ENCODE measurements around the gene GASK1A. TPM values are rescaled to one million over a fixed set of nuclear protein-coding genes. Genes with fewer than 3 reads are reported as not detected.

GASK1A gene
- total RNA-seq, 4 donors from 2014 or later, result 1.4 to 10.1 (median 2.4) TPM

DNA sequence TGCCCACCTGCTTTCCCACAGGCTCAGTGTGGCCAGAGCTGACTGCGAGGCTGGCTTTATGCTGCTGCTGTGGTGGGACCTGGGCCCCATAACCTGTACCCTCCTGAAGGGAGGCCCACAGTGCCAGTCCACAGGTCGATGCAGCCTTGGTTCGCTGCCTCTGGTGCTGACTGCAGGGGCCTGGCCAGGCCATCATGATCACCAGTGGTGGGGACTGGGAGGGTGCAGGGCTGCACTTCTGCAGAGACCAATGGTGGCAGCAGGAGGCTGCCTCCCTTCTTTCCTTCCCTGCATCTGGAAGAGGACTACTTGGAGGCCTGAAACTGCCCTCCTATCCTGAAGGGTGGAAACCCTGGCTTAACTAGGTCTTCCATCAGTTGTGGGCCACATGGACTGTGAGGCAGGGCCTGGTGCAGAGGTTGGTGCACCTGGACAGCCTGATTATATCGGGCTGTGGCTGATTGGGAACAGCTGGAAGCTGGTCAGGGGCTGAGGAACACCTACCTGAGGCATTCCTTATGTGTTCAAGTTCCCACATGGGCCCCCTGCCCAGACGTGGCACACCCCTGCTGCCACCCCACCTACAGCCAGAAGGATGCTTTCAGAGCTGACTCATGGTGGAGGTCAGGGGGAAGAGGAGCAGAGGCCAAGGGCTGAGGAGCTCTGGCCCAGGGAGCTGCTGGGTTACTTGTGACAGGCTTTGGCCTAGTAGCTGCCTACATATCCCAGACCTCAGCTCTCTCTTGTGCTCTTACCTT, 97.0 kb downstream of the GASK1A start:
- H3K9me3 ChIP-seq, result no peaks in the 10 kb centered on the region
- intact Hi-C loops (cut with DNase I), result no loop called here
- no peak overlapping the region for H3K27ac ChIP-seq
- peaks cover 0 to 25% (median 13%) of the 10 kb centered on the region in 3 donors for H3K36me3 ChIP-seq
- DNase-seq, result no peak
- no peaks in the 10 kb centered on the region for H3K4me1 ChIP-seq
- H3K27me3 ChIP-seq, result no peaks in the 10 kb centered on the region
- TF ChIP-seq, protein P1, sequence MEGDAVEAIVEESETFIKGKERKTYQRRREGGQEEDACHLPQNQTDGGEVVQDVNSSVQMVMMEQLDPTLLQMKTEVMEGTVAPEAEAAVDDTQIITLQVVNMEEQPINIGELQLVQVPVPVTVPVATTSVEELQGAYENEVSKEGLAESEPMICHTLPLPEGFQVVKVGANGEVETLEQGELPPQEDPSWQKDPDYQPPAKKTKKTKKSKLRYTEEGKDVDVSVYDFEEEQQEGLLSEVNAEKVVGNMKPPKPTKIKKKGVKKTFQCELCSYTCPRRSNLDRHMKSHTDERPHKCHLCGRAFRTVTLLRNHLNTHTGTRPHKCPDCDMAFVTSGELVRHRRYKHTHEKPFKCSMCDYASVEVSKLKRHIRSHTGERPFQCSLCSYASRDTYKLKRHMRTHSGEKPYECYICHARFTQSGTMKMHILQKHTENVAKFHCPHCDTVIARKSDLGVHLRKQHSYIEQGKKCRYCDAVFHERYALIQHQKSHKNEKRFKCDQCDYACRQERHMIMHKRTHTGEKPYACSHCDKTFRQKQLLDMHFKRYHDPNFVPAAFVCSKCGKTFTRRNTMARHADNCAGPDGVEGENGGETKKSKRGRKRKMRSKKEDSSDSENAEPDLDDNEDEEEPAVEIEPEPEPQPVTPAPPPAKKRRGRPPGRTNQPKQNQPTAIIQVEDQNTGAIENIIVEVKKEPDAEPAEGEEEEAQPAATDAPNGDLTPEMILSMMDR (IDR thresholded peaks at IDR 0.05), result no peak
- TF ChIP-seq POLR2A (IDR thresholded peaks at IDR 0.05), result no peak
- no peak overlapping the region for H3K4me3 ChIP-seq
- 69 to 76% methylated on average over 2 to 3 of the region's 5 CpGs for WGBS, 2 donors

DNA sequence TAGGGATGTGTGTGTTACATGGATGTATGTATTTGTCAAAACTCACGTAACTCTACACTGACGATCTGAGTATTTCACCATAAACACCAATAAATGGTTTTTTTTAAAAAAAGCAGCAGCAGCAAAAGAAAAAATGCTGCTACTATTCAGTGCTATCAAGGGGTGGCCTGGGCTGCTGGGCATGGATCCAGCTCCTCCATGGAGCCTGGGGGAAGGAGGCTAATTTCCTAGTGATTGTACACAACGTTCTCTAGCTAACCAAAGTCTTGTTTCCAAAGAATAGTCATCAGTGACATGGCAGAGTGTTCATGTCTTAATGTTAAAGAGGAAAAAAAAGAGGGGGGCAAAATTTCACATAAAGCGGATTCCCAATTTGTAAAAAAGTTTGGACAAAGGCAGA, 97.7 kb downstream of the GASK1A start:
- Histone ChIP-seq H3K9me3 (no peaks in the 10 kb centered on the region), H3K36me3 (peaks cover 0 to 30% (median 13%) of the 10 kb centered on the region in 3 donors), H3K27me3 (no peaks in the 10 kb centered on the region), H3K4me1 (no peaks in the 10 kb centered on the region), H3K4me3 (no peak overlapping the region), H3K27ac (no peak overlapping the region)
- intact Hi-C loops (cut with DNase I), result no loop called here
- DNase-seq, result no peak
- TF ChIP-seq, protein P1 (IDR thresholded peaks at IDR 0.05), result no peak
- no peak for TF ChIP-seq POLR2A (IDR thresholded peaks at IDR 0.05)
- 76 to 82% methylated on average over 4 of the region's 4 CpGs for WGBS, 2 donors

DNA sequence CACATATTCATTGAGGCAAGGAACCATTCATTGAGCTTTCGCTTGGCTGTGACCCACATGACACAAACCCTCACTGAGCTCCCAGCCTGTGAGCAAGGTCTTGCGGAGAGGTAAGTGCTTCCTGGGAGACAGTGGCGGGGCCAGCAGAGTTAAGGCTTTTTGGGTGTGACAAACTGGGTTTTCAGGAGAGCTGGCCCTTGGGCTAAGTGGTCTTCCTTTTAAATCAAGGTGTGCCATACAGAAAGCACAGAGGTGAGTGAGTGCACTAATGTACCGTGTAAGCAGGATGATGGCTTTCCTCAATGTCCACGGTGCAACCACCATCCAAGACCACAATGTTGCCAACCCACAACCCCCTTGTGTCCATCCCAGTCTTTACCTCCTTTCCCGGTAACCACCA, 98.2 kb downstream of the GASK1A start:
- peaks cover 0 to 30% (median 13%) of the 10 kb centered on the region in 3 donors for H3K36me3 ChIP-seq
- intact Hi-C loops (cut with DNase I), result no loop called here
- 92 to 95% methylated on average over 6 of the region's 6 CpGs for WGBS, 2 donors
- TF ChIP-seq, protein P1 (IDR thresholded peaks at IDR 0.05), result no peak
- no peak overlapping the region for H3K4me3 ChIP-seq
- H3K27ac ChIP-seq, result no peak overlapping the region
- no peaks in the 10 kb centered on the region for H3K4me1 ChIP-seq
- H3K27me3 ChIP-seq, result no peaks in the 10 kb centered on the region
- DNase-seq, result no peak
- H3K9me3 ChIP-seq, result no peaks in the 10 kb centered on the region

DNA sequence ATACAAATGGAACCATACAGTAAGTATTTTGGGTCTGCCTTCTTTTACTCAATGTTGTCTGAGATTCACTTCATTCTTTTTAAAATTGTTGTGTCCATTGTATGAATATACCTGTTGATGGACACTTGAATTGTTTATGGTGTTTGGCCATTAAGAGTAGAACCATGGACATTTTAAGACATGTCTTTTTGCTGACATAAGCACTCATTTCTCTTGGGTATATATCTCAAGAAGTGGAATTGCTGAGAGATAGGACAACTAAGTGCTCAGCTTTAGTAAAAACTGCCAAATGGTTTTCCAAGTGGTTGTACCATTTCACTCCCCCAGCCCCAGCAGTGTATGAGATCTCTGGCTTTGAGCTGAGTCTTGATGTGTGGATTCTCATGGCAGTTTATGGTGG, 98.6 kb downstream of the GASK1A start:
- H3K27ac ChIP-seq, result no peak overlapping the region
- peaks cover 0 to 30% (median 13%) of the 10 kb centered on the region in 3 donors for H3K36me3 ChIP-seq
- DNase-seq, result no peak
- no peak overlapping the region for H3K4me3 ChIP-seq
- no peaks in the 10 kb centered on the region for H3K9me3 ChIP-seq
- TF ChIP-seq POLR2A (IDR thresholded peaks at IDR 0.05), result no peak
- TF ChIP-seq, protein P1 (IDR thresholded peaks at IDR 0.05), result no peak
- no peaks in the 10 kb centered on the region for H3K27me3 ChIP-seq
- intact Hi-C loops (cut with DNase I), result no loop called here
- no peaks in the 10 kb centered on the region for H3K4me1 ChIP-seq

DNA sequence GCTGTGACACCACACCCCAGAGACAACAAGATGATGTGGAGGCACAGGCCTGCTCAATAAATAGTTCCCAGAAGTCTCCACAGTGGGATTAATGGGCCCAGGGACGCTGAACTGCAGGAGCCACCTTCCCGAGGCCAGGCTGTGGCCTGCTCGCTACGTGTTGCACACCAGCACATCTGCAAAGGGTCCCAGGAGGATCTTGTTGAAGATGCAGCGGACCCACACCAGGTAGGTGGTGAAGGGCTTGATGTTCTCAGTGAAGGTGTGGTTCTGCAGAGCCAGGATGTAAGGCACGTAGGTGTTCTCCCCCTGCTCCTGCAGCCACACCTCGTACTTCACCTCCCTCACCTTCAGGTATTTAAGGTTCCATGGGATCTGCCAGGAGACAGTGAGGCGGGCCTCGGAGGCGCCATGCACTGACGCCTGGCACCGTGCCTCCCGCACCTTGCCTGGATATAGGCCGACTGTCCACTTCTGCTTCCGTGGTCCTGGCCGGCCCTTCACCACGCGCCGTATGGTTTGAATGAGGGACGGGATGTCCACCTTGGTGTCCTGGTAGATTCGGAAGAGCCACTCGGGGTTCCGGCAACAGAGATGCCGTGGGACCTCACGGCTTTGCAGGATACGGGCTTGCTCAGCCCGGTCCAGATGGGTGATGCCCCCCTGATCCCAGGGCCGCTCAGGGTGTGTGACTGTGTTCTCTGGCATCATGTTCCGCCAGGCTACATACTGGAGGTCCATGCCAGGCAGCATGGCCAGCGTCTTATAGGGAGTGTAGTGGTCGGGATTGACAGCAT, 100.6 kb downstream of the GASK1A start:
- H3K4me3 ChIP-seq, result no peak overlapping the region
- no peak for TF ChIP-seq POLR2A (IDR thresholded peaks at IDR 0.05)
- TF ChIP-seq, protein P1 (IDR thresholded peaks at IDR 0.05), result no peak
- no peaks in the 10 kb centered on the region for H3K9me3 ChIP-seq
- H3K27ac ChIP-seq, result no peak overlapping the region
- H3K4me1 ChIP-seq, result no peaks in the 10 kb centered on the region
- 93 to 96% methylated on average over 11 to 20 of the region's 31 CpGs for WGBS, 2 donors
- no peaks in the 10 kb centered on the region for H3K27me3 ChIP-seq
- peaks cover 0 to 30% (median 13%) of the 10 kb centered on the region in 3 donors for H3K36me3 ChIP-seq
- intact Hi-C loops (cut with DNase I), result no loop called here
- no peak for DNase-seq

All from esophagus squamous epithelium (tissue), 5 donors.